ENCODE results near the gene TIGD3. TPM values are rescaled to one million over a fixed set of nuclear protein-coding genes. Genes with fewer than 3 reads are reported as not detected.

TIGD3 gene
- total and polyA plus RNA-seq, 9 of the 15 experiments (the other 6 are each of a cell fraction or from before 2014, with no cell fraction given), result 0.06 to 1.3 (median 0.56) TPM

- Histone ChIP-seq H3K79me2 (ENCODE audit: control insufficient read depth, insufficient read depth, low read length) (no peaks in the 10 kb centered on the region), H3K4me1 (replicated peaks in 1 of 2; ENCODE audit: control insufficient read depth in 2 of 2, insufficient read depth in 2 of 2, low read length in 2 of 2) (peaks cover 5 to 17% of the 10 kb centered on the region in 2 experiments; a peak in 3 of 5 replicates), H3K9me3 (replicated peaks; ENCODE audit: control insufficient read depth, insufficient read depth, low read depth, low read length) (no peaks in the 10 kb centered on the region), H3K27ac (ENCODE audit: extremely low read depth, low read depth, low read length) (no peak overlapping the region), H3K4me3 (no peak overlapping the region), H2AFZ (ENCODE audit: low read depth, low read length) (no peak overlapping the region), H3K9me1 (ENCODE audit: control insufficient read depth, insufficient read depth, low read length) (no peaks in the 10 kb centered on the region), H3K4me2 (ENCODE audit: insufficient read depth, low read length) (no peak overlapping the region), H3K9ac (ENCODE audit: insufficient read depth in 1 of 2, low read depth in 2 of 2, low read length in 2 of 2) (peak overlapping the region in 1 of 2 experiments; percentile 10; a peak in 1 of 4 replicates), H4K20me1 (replicated peaks; ENCODE audit: control insufficient read depth, insufficient read depth, low read length) (no peaks in the 10 kb centered on the region), H3K27me3 (ENCODE audit: control insufficient read depth in 2 of 2, insufficient read depth in 2 of 2, low read length in 2 of 2) (no peaks in the 10 kb centered on the region), H3K36me3 (ENCODE audit: control insufficient read depth, insufficient read depth, low read length) (peaks cover 8% of the 10 kb centered on the region; the same call in 1 of the 3 replicates)
- intact Hi-C loops (cut with micrococcal nuclease), result no loop called here
- WGBS (ENCODE audit: insufficient coverage, low coverage, missing lambda C conversion rate), result 67% methylated on average over 6 of the region's 6 CpGs
- in situ Hi-C loops (cut with MboI), result no loop called here
- FAIRE-seq (no peak), DNase-seq (ENCODE audit: extremely low read depth in 1 of 4, low spot score in 3 of 4) (no peak), ATAC-seq (no peak)
- POLR2A ChIA-PET, result interaction anchor here (0.6 to 0.7 kb wide), 2 partner anchors 109 to 172 kb away, joined by 3 to 4 read pairs; no protein-coding TSS in a partner anchor
- no TSS peak for BruUV-seq (replicated peaks)
- CTCF ChIA-PET (ENCODE audit: low intra/inter-chr PET ratio), result no interaction called here
- TF ChIP-seq CHD1 (IDR thresholded peaks at IDR 0.05; ENCODE audit: low read length) (no peak), EP300 (IDR thresholded peaks at IDR 0.05; ENCODE audit: low read length) (no peak), NBN (IDR thresholded peaks at IDR 0.05; ENCODE audit: low read depth) (no peak), MIER1 (IDR thresholded peaks at IDR 0.05; ENCODE audit: low read depth) (no peak), JUND (IDR thresholded peaks at IDR 0.05; ENCODE audit: borderline replicate concordance, low read depth, low read length) (no peak), JUND (tag; IDR thresholded peaks at IDR 0.05; ENCODE audit: borderline replicate concordance, low read depth, low read length) (no peak), NR1H2 (CRISPR knock-in tag; IDR thresholded peaks at IDR 0.05) (no peak), ZNF444 (CRISPR knock-in tag; IDR thresholded peaks at IDR 0.05) (no peak), MYC (IDR thresholded peaks at IDR 0.05; ENCODE audit: low read depth, low read length) (no peak), MYC (CRISPR knock-in tag; IDR thresholded peaks at IDR 0.05; ENCODE audit: borderline replicate concordance, low read depth) (no peak), KLF1 (tag; IDR thresholded peaks at IDR 0.05) (no peak), HDAC3 (IDR thresholded peaks at IDR 0.05; ENCODE audit: borderline replicate concordance, partially characterized antibody) (no peak), PKNOX1 (IDR thresholded peaks at IDR 0.05) (no peak)
- TF ChIP-seq, protein P1, sequence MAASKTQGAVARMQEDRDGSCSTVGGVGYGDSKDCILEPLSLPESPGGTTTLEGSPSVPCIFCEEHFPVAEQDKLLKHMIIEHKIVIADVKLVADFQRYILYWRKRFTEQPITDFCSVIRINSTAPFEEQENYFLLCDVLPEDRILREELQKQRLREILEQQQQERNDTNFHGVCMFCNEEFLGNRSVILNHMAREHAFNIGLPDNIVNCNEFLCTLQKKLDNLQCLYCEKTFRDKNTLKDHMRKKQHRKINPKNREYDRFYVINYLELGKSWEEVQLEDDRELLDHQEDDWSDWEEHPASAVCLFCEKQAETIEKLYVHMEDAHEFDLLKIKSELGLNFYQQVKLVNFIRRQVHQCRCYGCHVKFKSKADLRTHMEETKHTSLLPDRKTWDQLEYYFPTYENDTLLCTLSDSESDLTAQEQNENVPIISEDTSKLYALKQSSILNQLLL (CRISPR knock-in tag; IDR thresholded peaks at IDR 0.05; ENCODE audit: borderline replicate concordance), result no peak
Measured at GRCh38 chr11:65307298-65308229, 47.0 kb upstream of the TIGD3 start.
